A673 (cell line): ENCODE results near the gene ANKRD16. TPM values are rescaled to one million over a fixed set of nuclear protein-coding genes. Genes with fewer than 3 reads are reported as not detected.

Experiments
- BruUV-seq: library from RNA; stranded (reverse); fragments of 400-500 nt; replicated peaks from 2 replicates; lab custom pipeline; 2021; lab: Mats Ljungman, UMichigan
- CTCF ChIA-PET: fragments of 300-600 bp; sonication (Branson Sonifier 250); formaldehyde crosslinking; loops from one replicate; lab custom pipeline; 2022; ENCODE audit warnings: antibody characterized with exemption; lab: Charles Lee
- POLR2A ChIA-PET: fragments of 300-600 bp; sonication (Branson Sonifier 250); formaldehyde crosslinking; loops from one replicate; lab custom pipeline; 2022; ENCODE audit warnings: antibody characterized with exemption; ENCODE audit not compliant: low non-redundant PET; lab: Charles Lee
- DNase-seq: peaks from one replicate; pipeline ENCODE4 v3.0.0-alpha.2; 2015; ENCODE audit warnings: low spot score
- H3K27ac ChIP-seq: fragments of 200-600 bp; sonication (generic); 2 replicates; pipeline ENCODE4 v1.5.1; 2016; ENCODE audit warnings: mixed run types, low read depth, mild to moderate bottlenecking, mixed read lengths, antibody characterized with exemption, low read length; ENCODE audit not compliant: poor library complexity, severe bottlenecking
- H3K27me3 ChIP-seq: fragments of 200-600 bp; sonication (generic); replicated peaks from 2 replicates; pipeline ENCODE4 v1.6.1; 2017; ENCODE audit warnings: mixed run types, low read depth, mild to moderate bottlenecking, mixed read lengths, antibody characterized with exemption, low read length; ENCODE audit not compliant: insufficient read depth, poor library complexity
- H3K36me3 ChIP-seq: fragments of 200-600 bp; sonication (generic); 2 replicates; pipeline ENCODE4 v1.6.1; 2016; ENCODE audit warnings: mixed run types, mild to moderate bottlenecking, mixed read lengths, antibody characterized with exemption, low read length; ENCODE audit not compliant: insufficient read depth, poor library complexity, severe bottlenecking
- H3K4me1 ChIP-seq: fragments of 200-600 bp; sonication (generic); 2 replicates; pipeline ENCODE4 v1.6.1; 2017; ENCODE audit warnings: mixed run types, mild to moderate bottlenecking, mixed read lengths, antibody characterized with exemption, low read length; ENCODE audit not compliant: insufficient read depth, poor library complexity, severe bottlenecking
- H3K4me3 ChIP-seq: fragments of 200-600 bp; sonication (generic); 2 replicates; pipeline ENCODE4 v1.5.1; 2016; ENCODE audit warnings: low read depth, mixed run types, mild to moderate bottlenecking, mixed read lengths, low read length; ENCODE audit not compliant: poor library complexity, severe bottlenecking
- H3K9me3 ChIP-seq: fragments of 200-600 bp; sonication (generic); 2 replicates; pipeline ENCODE4 v1.6.1; 2016; ENCODE audit warnings: mixed run types, low read depth, mild to moderate bottlenecking, mixed read lengths, antibody characterized with exemption, low read length; ENCODE audit not compliant: poor library complexity, severe bottlenecking
- EZH2 ChIP-seq: fragments of 200-600 bp; sonication (generic); IDR thresholded peaks from 2 replicates; pipeline ENCODE4 v1.6.1; 2017; ENCODE audit warnings: borderline replicate concordance, low read depth, mild to moderate bottlenecking, mixed read lengths, antibody characterized with exemption, low read length; ENCODE audit not compliant: poor library complexity, severe bottlenecking
- intact Hi-C: fragments of 100-400 bp; cut with micrococcal nuclease; formaldehyde crosslinking; loops from one replicate; pipeline ENCODE4 v1.10.0; 2022; ENCODE audit not compliant: unreplicated experiment
- total RNA-seq: library from RNA; stranded (reverse); gene quantifications from 2 replicates; pipeline ENCODE4 v1.2.3, GENCODE V29; 2021
- TF ChIP-seq, protein P1 (sequence below): fragments of 300-800, 200-600 bp; sonication (generic); conservative IDR thresholded peaks from 2 replicates; pipeline ENCODE4 v1.5.1; 2017; ENCODE audit warnings: low read depth, mild to moderate bottlenecking, antibody characterized with exemption, low read length, moderate library complexity, mixed read lengths

The ANKRD16 gene
- total RNA-seq, 1 experiment from 2014 or later: 16.2 TPM

DNA sequence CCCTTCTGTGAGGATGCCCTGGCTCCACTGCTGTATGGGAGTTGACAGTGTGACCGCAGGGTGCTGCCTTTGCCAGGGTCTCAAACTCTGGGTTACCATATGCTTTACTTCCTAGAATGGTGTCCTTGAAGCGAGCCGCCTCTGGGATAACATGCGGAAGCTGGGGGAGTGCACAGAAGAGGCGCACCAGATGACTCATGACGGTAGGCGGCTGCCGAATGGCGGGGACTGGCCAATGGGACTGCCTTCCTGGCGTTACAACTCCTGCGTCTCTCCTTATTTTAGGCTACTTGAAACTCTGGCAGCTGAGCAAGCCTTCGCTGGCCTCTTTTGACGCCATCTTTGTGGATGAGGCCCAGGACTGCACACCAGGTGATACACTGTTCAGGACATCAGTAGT, 27.6 kb upstream of the ANKRD16 start:
- POLR2A ChIA-PET: no interaction called here
- intact Hi-C loops: no loop called here
- H3K9me3 ChIP-seq: no peaks in the 10 kb centered on the region
- no peak overlapping the region for H3K4me3 ChIP-seq
- no TSS peak for BruUV-seq
- no peaks in the 10 kb centered on the region for H3K27me3 ChIP-seq
- no peak for DNase-seq
- H3K36me3 ChIP-seq: peaks cover 65% of the 10 kb centered on the region
- CTCF ChIA-PET: no interaction called here
- no peak for TF ChIP-seq EZH2
- TF ChIP-seq, protein P1, sequence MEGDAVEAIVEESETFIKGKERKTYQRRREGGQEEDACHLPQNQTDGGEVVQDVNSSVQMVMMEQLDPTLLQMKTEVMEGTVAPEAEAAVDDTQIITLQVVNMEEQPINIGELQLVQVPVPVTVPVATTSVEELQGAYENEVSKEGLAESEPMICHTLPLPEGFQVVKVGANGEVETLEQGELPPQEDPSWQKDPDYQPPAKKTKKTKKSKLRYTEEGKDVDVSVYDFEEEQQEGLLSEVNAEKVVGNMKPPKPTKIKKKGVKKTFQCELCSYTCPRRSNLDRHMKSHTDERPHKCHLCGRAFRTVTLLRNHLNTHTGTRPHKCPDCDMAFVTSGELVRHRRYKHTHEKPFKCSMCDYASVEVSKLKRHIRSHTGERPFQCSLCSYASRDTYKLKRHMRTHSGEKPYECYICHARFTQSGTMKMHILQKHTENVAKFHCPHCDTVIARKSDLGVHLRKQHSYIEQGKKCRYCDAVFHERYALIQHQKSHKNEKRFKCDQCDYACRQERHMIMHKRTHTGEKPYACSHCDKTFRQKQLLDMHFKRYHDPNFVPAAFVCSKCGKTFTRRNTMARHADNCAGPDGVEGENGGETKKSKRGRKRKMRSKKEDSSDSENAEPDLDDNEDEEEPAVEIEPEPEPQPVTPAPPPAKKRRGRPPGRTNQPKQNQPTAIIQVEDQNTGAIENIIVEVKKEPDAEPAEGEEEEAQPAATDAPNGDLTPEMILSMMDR: no peak
- H3K4me1 ChIP-seq: no peaks in the 10 kb centered on the region
- H3K27ac ChIP-seq: no peak overlapping the region

DNA sequence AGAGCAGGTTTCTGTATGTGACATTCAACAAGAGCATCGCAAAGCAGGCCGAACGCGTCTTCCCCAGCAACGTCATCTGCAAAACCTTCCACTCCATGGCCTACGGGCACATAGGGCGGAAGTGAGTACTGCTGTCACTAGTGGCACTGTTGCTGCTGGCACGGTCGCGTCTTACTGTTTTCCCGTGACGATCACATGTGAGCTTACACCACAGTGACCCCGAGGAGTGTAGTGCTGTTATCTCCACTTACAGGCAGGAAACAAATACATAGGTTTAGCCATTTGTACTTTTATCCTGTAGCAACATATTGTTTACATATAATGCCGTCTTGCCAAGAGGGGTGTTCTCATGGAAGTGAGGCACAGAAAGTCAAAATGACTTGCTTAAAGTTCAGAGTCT, 25.8 kb upstream of the ANKRD16 start:
- Histone ChIP-seq H3K4me3 (no peak overlapping the region), H3K9me3 (no peaks in the 10 kb centered on the region), H3K4me1 (no peaks in the 10 kb centered on the region), H3K27me3 (no peaks in the 10 kb centered on the region), H3K36me3 (peaks cover 65% of the 10 kb centered on the region), H3K27ac (no peak overlapping the region)
- ChIA-PET POLR2A (no interaction called here), CTCF (no interaction called here)
- BruUV-seq: no TSS peak
- TF ChIP-seq, protein P1: no peak
- TF ChIP-seq EZH2: no peak
- DNase-seq: no peak
- intact Hi-C loops: no loop called here

DNA sequence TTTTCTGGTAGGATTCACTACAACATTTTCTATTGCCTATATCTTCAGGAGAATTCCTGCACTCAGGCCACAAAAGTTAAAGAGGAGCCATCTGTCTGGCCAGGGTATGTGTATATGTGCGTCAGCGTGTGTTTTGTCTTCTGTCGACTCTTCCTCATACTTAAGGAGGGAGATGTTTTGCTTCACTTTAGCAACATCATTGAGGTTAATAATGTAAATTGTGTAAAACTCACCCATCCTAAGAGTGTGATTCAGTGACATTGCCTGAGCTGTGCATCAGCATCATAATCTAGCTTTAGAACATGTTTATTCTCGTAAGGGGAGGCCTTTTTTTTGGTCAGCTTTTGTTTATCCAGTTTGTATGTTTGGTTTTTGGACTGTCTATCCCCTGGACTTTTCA, 24.0 kb upstream of the ANKRD16 start:
- Histone ChIP-seq H3K27me3 (no peaks in the 10 kb centered on the region), H3K9me3 (no peaks in the 10 kb centered on the region), H3K36me3 (peaks cover 77% of the 10 kb centered on the region), H3K4me3 (no peak overlapping the region), H3K27ac (no peak overlapping the region), H3K4me1 (no peaks in the 10 kb centered on the region)
- intact Hi-C loops: no loop called here
- TF ChIP-seq EZH2: no peak
- TF ChIP-seq, protein P1: no peak
- ChIA-PET CTCF (no interaction called here), POLR2A (no interaction called here)
- DNase-seq: no peak
- no TSS peak for BruUV-seq
